Keratinocyte (primary cell): ENCODE data around the gene SPTSSA. TPM values are rescaled to one million over a fixed set of nuclear protein-coding genes. Genes with fewer than 3 reads are reported as not detected.
"Not testable (repeated sequence)": the region's sequence is repeated elsewhere in the genome, so short reads cannot be mapped to it uniquely, and the experiment has no call there.

Experiments
- DNase-seq: peaks from one replicate; pipeline ENCODE4 v3.0.0-alpha.2; 2011; ENCODE audit warnings: low read depth, missing footprints, low spot score
- FAIRE-seq: peaks from 2 replicates; lab custom pipeline; 2011; peaks lifted over from hg19 to GRCh38; lab: Jason Lieb, UNC
- H2AFZ ChIP-seq: 2 replicates; pipeline ENCODE4 v1.6.0; 2012; ENCODE audit warnings: low read length, control low read depth, inconsistent platforms; ENCODE audit not compliant: control insufficient read depth
- H3K27ac ChIP-seq: 2 replicates; pipeline ENCODE4 v1.5.1; 2011; ENCODE audit warnings: low read length; ENCODE audit not compliant: control insufficient read depth, insufficient read depth
- H3K27me3 ChIP-seq: 3 replicates; pipeline ENCODE4 v1.6.0; 2011; ENCODE audit warnings: low read length; ENCODE audit not compliant: control insufficient read depth, insufficient read depth; ENCODE audit errors: extremely low read depth
- H3K36me3 ChIP-seq, 2 experiments: 2 replicates in 1 of 2; 3 replicates in 1 of 2; pipeline ENCODE4 v1.5.1; 2011; ENCODE audit warnings: low read length in 2 of 2, mild to moderate bottlenecking in 1 of 2; ENCODE audit not compliant: control insufficient read depth in 2 of 2, insufficient read depth in 2 of 2; ENCODE audit errors: extremely low read depth in 1 of 2
- H3K4me1 ChIP-seq: 3 replicates; pipeline ENCODE4 v1.5.1; 2011; ENCODE audit warnings: low read length; ENCODE audit not compliant: control insufficient read depth, insufficient read depth; ENCODE audit errors: extremely low read depth
- H3K4me2 ChIP-seq: 3 replicates; pipeline ENCODE4 v1.6.0; 2011; ENCODE audit warnings: low read depth, low read length; ENCODE audit not compliant: control insufficient read depth, insufficient read depth; ENCODE audit errors: extremely low read depth
- H3K4me3 ChIP-seq, 3 experiments: fragments of 200-600 bp in 1 of 3; sonication (generic) in 1 of 3; 2 replicates in 2 of 3; 3 replicates in 1 of 3; pipeline ENCODE4 v1.5.1; 2011 to 2016; ENCODE audit warnings: low read length in 3 of 3, mild to moderate bottlenecking in 3 of 3, control low read depth in 2 of 3, inconsistent platforms in 1 of 3, low read depth in 1 of 3, mixed read lengths in 1 of 3, mixed run types in 1 of 3, moderate library complexity in 1 of 3; ENCODE audit not compliant: control insufficient read depth in 2 of 3, insufficient read depth in 2 of 3; ENCODE audit errors: extremely low read depth in 1 of 3
- H3K79me2 ChIP-seq: 2 replicates; pipeline ENCODE4 v1.6.0; 2012; ENCODE audit warnings: low read length; ENCODE audit not compliant: control insufficient read depth, insufficient read depth
- H3K9ac ChIP-seq: 3 replicates; pipeline ENCODE4 v1.6.0; 2011; ENCODE audit warnings: low read length; ENCODE audit not compliant: control insufficient read depth, insufficient read depth; ENCODE audit errors: extremely low read depth
- H3K9me1 ChIP-seq: 3 replicates; pipeline ENCODE4 v1.6.0; 2011; ENCODE audit warnings: low read length; ENCODE audit not compliant: control insufficient read depth, insufficient read depth; ENCODE audit errors: extremely low read depth
- H3K9me3 ChIP-seq: 2 replicates; pipeline ENCODE4 v1.5.1; 2012; ENCODE audit warnings: low read depth, low read length; ENCODE audit not compliant: control insufficient read depth
- H4K20me1 ChIP-seq: 3 replicates; pipeline ENCODE4 v1.6.0; 2011; ENCODE audit warnings: low read length; ENCODE audit not compliant: control insufficient read depth, insufficient read depth; ENCODE audit errors: extremely low read depth
- CTCF ChIP-seq, 3 experiments: IDR thresholded peaks in 1 of 3; conservative IDR thresholded peaks in 1 of 3; optimal IDR thresholded peaks in 1 of 3; 2 replicates in 2 of 3; 3 replicates in 1 of 3; pipeline versions ENCODE3 to v1.5.1; 2011; ENCODE audit warnings: low read length in 3 of 3, mild to moderate bottlenecking in 3 of 3, moderate library complexity in 2 of 3, control low read depth in 1 of 3, inconsistent platforms in 1 of 3; ENCODE audit not compliant: insufficient read depth in 2 of 3; ENCODE audit errors: extremely low read depth in 1 of 3
- EZH2 ChIP-seq: IDR thresholded peaks from one replicate; pipeline ENCODE4 v1.6.1; 2012; ENCODE audit warnings: inconsistent platforms, mild to moderate bottlenecking, low read length, moderate library complexity
- dilution Hi-C: fragments of 300-500 bp; cut with MboI; formaldehyde crosslinking; loops from one replicate; pipeline ENCODE4 v1.7.0; 2020; ENCODE audit warnings: low sequenced_read_pairs; ENCODE audit not compliant: extremely low pct_ligation_motif_present
- polyA plus RNA-seq, 5 experiments: library from polyadenylated mRNA; depleted of rRNA in 3 of 5; stranded (reverse) in 3 of 5; stranded (forward) in 1 of 5; unstranded in 1 of 5; fragments of >200 nt; gene quantifications; 1 replicate in 1 of 5; 2 replicates in 3 of 5; 3 replicates in 1 of 5; pipeline versions ENCODE4 v1.2.1 to v1.2.3, GENCODE V29; 2011 to 2012; ENCODE audit warnings: missing spikeins in 2 of 5, low read depth in 1 of 5, low replicate concordance in 1 of 5

The SPTSSA gene
- polyA plus RNA-seq, 1 donor (not counting 4 experiments of a cell fraction or from before 2014, with no cell fraction given): 43.9 TPM

- H3K9me1 ChIP-seq: no peaks in the 10 kb centered on the region
- no peak for DNase-seq
- H3K4me3 ChIP-seq: peak overlapping the region in 2 of 3 experiments; percentile 26 to 27
- TF ChIP-seq CTCF (optimal IDR thresholded peaks at IDR 0.05 in 1 of 3, IDR thresholded peaks at IDR 0.05 in 1 of 3, conservative IDR thresholded peaks at IDR 0.05 in 1 of 3; ENCODE audit: extremely low read depth in 1 of 3, insufficient read depth in 2 of 3, low read length in 3 of 3): no peak
- no peak for TF ChIP-seq EZH2
- peak overlapping the region; percentile 52 for H3K9ac ChIP-seq
- H4K20me1 ChIP-seq: no peaks in the 10 kb centered on the region
- peaks cover 16% of the 10 kb centered on the region for H3K4me1 ChIP-seq
- no peak overlapping the region for H2AFZ ChIP-seq
- H3K79me2 ChIP-seq: no peaks in the 10 kb centered on the region
- FAIRE-seq: peak; percentile 51
- no peaks in the 10 kb centered on the region for H3K36me3 ChIP-seq
- H3K27ac ChIP-seq: peak overlapping the region; percentile 79
- H3K27me3 ChIP-seq: no peaks in the 10 kb centered on the region
- H3K9me3 ChIP-seq: no peaks in the 10 kb centered on the region
- peak overlapping the region; percentile 86 for H3K4me2 ChIP-seq
- dilution Hi-C loops: no loop called here
Observed at GRCh38 chr14:34387974-34388516, 74.0 kb downstream of the SPTSSA start.

GRCh38 chr14:34386865-34387485 is 75.1 kb downstream of the SPTSSA start:
- Histone ChIP-seq H3K9me3 (no peaks in the 10 kb centered on the region), H3K9ac (no peak overlapping the region), H3K27ac (no peak overlapping the region), H2AFZ (no peak overlapping the region), H3K4me3 (no peak overlapping the region), H3K36me3 (no peaks in the 10 kb centered on the region), H3K9me1 (no peaks in the 10 kb centered on the region), H3K4me2 (no peak overlapping the region), H3K27me3 (no peaks in the 10 kb centered on the region), H3K4me1 (peaks cover 16% of the 10 kb centered on the region), H3K79me2 (no peaks in the 10 kb centered on the region), H4K20me1 (no peaks in the 10 kb centered on the region)
- TF ChIP-seq EZH2 (no peak), CTCF (optimal IDR thresholded peaks at IDR 0.05 in 1 of 3, IDR thresholded peaks at IDR 0.05 in 1 of 3, conservative IDR thresholded peaks at IDR 0.05 in 1 of 3; ENCODE audit: extremely low read depth in 1 of 3, insufficient read depth in 2 of 3, low read length in 3 of 3) (no peak)
- DNase-seq: no peak
- dilution Hi-C loops: no loop called here
- FAIRE-seq: no peak

GRCh38 chr14:34385881-34386280 is 76.2 kb downstream of the SPTSSA start:
- H3K9me3 ChIP-seq, H3K9me1 ChIP-seq, DNase-seq, H3K79me2 ChIP-seq, H3K36me3 ChIP-seq, H3K9ac ChIP-seq, H3K4me2 ChIP-seq, H4K20me1 ChIP-seq, FAIRE-seq, dilution Hi-C loops, H2AFZ ChIP-seq, H3K27ac ChIP-seq, H3K4me3 ChIP-seq, H3K27me3 ChIP-seq: not testable (repeated sequence)
- peaks cover 16% of the 10 kb centered on the region for H3K4me1 ChIP-seq
